SJSA1 (cell line): ENCODE results near the gene SBF2. TPM values are rescaled to one million over a fixed set of nuclear protein-coding genes. Genes with fewer than 3 reads are reported as not detected.

Source experiments
- DNase-seq, 2 experiments: peaks; one replicate each; pipeline ENCODE4 v3.0.0-alpha.2; 2015 to 2020; ENCODE audit warnings: low spot score in 2 of 2, low read depth in 1 of 2
- H3K27ac ChIP-seq: fragments of 250-450 bp; sonication (Bioruptor Pico); 2 replicates; pipeline ENCODE4 v1.5.1; 2020; ENCODE audit warnings: mild to moderate bottlenecking, moderate library complexity
- H3K27me3 ChIP-seq: fragments of 250-450 bp; sonication (Bioruptor Pico); replicated peaks from 2 replicates; pipeline ENCODE4 v1.5.1; 2020; ENCODE audit warnings: mild to moderate bottlenecking, moderate library complexity
- H3K36me3 ChIP-seq: fragments of 250-450 bp; sonication (Bioruptor Pico); 2 replicates; pipeline ENCODE4 v1.5.1; 2020; ENCODE audit warnings: mild to moderate bottlenecking
- H3K4me1 ChIP-seq: fragments of 250-450 bp; sonication (Bioruptor Pico); replicated peaks from 2 replicates; pipeline ENCODE4 v1.6.1; 2021; ENCODE audit warnings: mild to moderate bottlenecking
- H3K4me3 ChIP-seq: fragments of 250-450 bp; sonication (Bioruptor Pico); 2 replicates; pipeline ENCODE4 v1.5.1; 2020; ENCODE audit warnings: mild to moderate bottlenecking
- H3K9me3 ChIP-seq: fragments of 250-450 bp; sonication (Bioruptor Pico); replicated peaks from 2 replicates; pipeline ENCODE4 v1.5.1; 2020; ENCODE audit warnings: mild to moderate bottlenecking
- total RNA-seq: library from RNA; depleted of rRNA; stranded (reverse); fragments of >200 nt; shearing (Covaris generic); gene quantifications from 2 replicates; pipeline ENCODE4 v1.2.3, GENCODE V29; 2014

The SBF2 gene
- total RNA-seq, 1 experiment from 2014 or later, result 29.7 TPM

- H3K4me3 ChIP-seq, result no peak overlapping the region
- H3K36me3 ChIP-seq, result peaks cover 11% of the 10 kb centered on the region; the same call in 1 of the 2 replicates
- H3K27ac ChIP-seq, result peak overlapping the region; percentile 34
- no peaks in the 10 kb centered on the region for H3K27me3 ChIP-seq
- H3K4me1 ChIP-seq, result peaks cover 28% of the 10 kb centered on the region
- no peaks in the 10 kb centered on the region for H3K9me3 ChIP-seq
- peak; percentile 76 to 84 for DNase-seq
Measured at GRCh38 chr11:9774591-9775397, 519.2 kb downstream of the SBF2 start.

- H3K27me3 ChIP-seq, result no peaks in the 10 kb centered on the region
- DNase-seq, result no peak
- H3K4me3 ChIP-seq, result no peak overlapping the region
- no peaks in the 10 kb centered on the region for H3K9me3 ChIP-seq
- H3K36me3 ChIP-seq, result peaks cover 6% of the 10 kb centered on the region; the same call in 1 of the 2 replicates
- 0 out of 2 replicates have a peak overlapping the region, but pooled peaks have one; percentile 16 for H3K27ac ChIP-seq
- peaks cover 28% of the 10 kb centered on the region for H3K4me1 ChIP-seq
Measured at GRCh38 chr11:9774109-9774508, 519.9 kb downstream of the SBF2 start.

DNA sequence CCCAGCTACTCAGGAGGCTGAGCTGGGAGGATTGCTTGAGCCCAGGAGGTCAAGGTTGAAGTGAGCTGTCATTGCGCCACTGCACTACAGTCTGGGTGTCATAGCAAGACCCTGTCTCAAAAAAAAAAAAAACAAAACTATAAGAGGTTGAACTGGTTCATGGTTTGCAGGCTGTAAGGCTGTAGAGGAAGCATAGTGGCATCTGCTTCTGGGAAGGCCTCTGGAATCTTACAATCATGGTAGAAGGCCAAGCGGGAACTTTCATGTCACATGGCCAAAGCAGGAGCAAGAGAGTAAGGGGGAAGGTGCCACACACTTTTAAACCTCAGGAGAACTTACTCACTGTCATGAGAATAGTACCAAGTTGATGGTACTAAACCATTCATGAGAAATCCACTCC lies 520.5 kb downstream of the SBF2 start:
- Histone ChIP-seq H3K4me1 (peaks cover 28% of the 10 kb centered on the region), H3K9me3 (no peaks in the 10 kb centered on the region), H3K36me3 (0 out of 2 replicates have a peak, but pooled peaks cover 5% of the 10 kb centered on the region), H3K27me3 (no peaks in the 10 kb centered on the region), H3K4me3 (no peak overlapping the region), H3K27ac (no peak overlapping the region)
- no peak for DNase-seq

- Histone ChIP-seq H3K27me3 (no peaks in the 10 kb centered on the region), H3K4me1 (peaks cover 28% of the 10 kb centered on the region)
Measured at GRCh38 chr11:9772218-9772617, 521.8 kb downstream of the SBF2 start.

DNA sequence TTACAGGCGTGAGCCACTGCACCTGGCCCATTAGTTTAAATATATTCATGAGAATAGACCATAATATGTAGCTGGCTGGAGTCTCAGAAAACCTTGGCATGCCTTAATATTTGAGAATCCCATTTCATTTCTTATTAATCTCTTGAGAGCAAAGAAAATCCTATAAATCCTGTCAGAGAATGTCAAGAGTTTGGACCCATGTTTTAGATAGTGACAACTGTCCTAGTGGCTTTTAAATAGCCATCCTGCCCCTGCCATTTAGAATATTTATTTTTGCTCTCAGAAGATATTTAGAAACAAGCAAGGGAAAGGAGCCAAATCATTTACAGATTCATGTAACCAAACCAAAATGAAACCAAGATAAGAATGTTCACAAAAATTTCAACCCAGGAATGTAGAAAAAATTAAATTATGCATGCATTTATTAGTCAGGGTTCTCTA lies 522.9 kb downstream of the SBF2 start:
- Histone ChIP-seq H3K27ac (no peak overlapping the region), H3K4me1 (peaks cover 27% of the 10 kb centered on the region)
- no peak for DNase-seq

More at GRCh38 chr11:9772218-9772617, 521.8 kb downstream of the SBF2 start:
- Histone ChIP-seq H3K27ac (no peak overlapping the region), H3K36me3 (no peaks in the 10 kb centered on the region), H3K4me3 (no peak overlapping the region), H3K9me3 (no peaks in the 10 kb centered on the region)
- no peak for DNase-seq

GRCh38 chr11:9769621-9770020 lies 524.4 kb downstream of the SBF2 start:
- Histone ChIP-seq H3K4me3 (no peak overlapping the region), H3K9me3 (no peaks in the 10 kb centered on the region), H3K27ac (no peak overlapping the region), H3K36me3 (no peaks in the 10 kb centered on the region), H3K27me3 (no peaks in the 10 kb centered on the region), H3K4me1 (peaks cover 26% of the 10 kb centered on the region)
- no peak for DNase-seq

More for the DNA sequence above, 522.9 kb downstream of the SBF2 start:
- Histone ChIP-seq H3K36me3 (no peaks in the 10 kb centered on the region), H3K9me3 (no peaks in the 10 kb centered on the region), H3K4me3 (no peak overlapping the region), H3K27me3 (no peaks in the 10 kb centered on the region)

GRCh38 chr11:9765320-9766101 lies 528.5 kb downstream of the SBF2 start:
- Histone ChIP-seq H3K27ac (peak overlapping the region; percentile 52), H3K36me3 (no peaks in the 10 kb centered on the region), H3K9me3 (no peaks in the 10 kb centered on the region), H3K27me3 (no peaks in the 10 kb centered on the region), H3K4me1 (peaks cover 19% of the 10 kb centered on the region), H3K4me3 (no peak overlapping the region)
- DNase-seq, result peak; percentile 63 to 64

GRCh38 chr11:9763301-9763700 lies 530.7 kb downstream of the SBF2 start:
- no peak overlapping the region for H3K27ac ChIP-seq
- no peak for DNase-seq
- no peak overlapping the region for H3K4me3 ChIP-seq
- H3K27me3 ChIP-seq, result no peaks in the 10 kb centered on the region
- no peaks in the 10 kb centered on the region for H3K36me3 ChIP-seq
- H3K4me1 ChIP-seq, result peaks cover 41% of the 10 kb centered on the region
- H3K9me3 ChIP-seq, result no peaks in the 10 kb centered on the region

- H3K4me1 ChIP-seq, result peaks cover 49% of the 10 kb centered on the region
- no peaks in the 10 kb centered on the region for H3K36me3 ChIP-seq
- no peaks in the 10 kb centered on the region for H3K9me3 ChIP-seq
- H3K27ac ChIP-seq, result no peak overlapping the region
- DNase-seq, result no peak
- H3K27me3 ChIP-seq, result no peaks in the 10 kb centered on the region
- H3K4me3 ChIP-seq, result no peak overlapping the region
Measured at GRCh38 chr11:9762531-9762930, 531.5 kb downstream of the SBF2 start.

DNA sequence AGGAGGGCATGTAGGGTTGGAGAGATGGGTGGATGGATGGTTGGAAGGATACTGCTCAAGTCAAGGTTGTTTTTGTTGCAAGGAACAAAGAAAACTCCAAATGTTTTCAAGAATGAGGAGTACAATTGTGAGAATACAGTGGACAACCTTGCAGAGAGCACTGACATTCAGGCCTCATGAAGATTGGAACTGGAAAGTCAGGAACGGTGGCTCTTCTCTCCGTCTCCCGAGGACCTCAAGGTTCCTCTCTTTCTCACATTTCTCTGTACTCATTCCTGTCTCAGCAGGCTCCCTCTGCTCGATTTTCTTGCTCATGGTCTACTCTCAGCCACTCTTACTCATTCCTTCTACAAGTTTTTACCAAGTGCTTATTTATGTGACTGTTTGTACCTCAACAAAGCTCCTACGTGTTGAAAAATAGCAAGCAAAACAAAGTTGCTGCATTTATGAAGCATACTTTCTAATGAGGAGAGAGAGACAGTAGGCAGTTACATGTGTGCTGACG lies 532.5 kb downstream of the SBF2 start:
- H3K4me1 ChIP-seq, result peaks cover 59% of the 10 kb centered on the region
- H3K27ac ChIP-seq, result no peak overlapping the region
- DNase-seq, result no peak

GRCh38 chr11:9760193-9760575 lies 533.8 kb downstream of the SBF2 start:
- Histone ChIP-seq H3K4me1 (peaks cover 61% of the 10 kb centered on the region), H3K27ac (peak overlapping the region; percentile 53), H3K27me3 (no peaks in the 10 kb centered on the region), H3K9me3 (no peaks in the 10 kb centered on the region), H3K4me3 (no peak overlapping the region), H3K36me3 (no peaks in the 10 kb centered on the region)
- peak in 1 of 2 experiments; percentile 66 for DNase-seq

More for the DNA sequence above, 532.5 kb downstream of the SBF2 start:
- Histone ChIP-seq H3K36me3 (no peaks in the 10 kb centered on the region), H3K27me3 (no peaks in the 10 kb centered on the region), H3K9me3 (no peaks in the 10 kb centered on the region), H3K4me3 (no peak overlapping the region)

- DNase-seq, result peak; percentile 93 to 97
- H3K36me3 ChIP-seq, result no peaks in the 10 kb centered on the region
- H3K27me3 ChIP-seq, result no peaks in the 10 kb centered on the region
- no peaks in the 10 kb centered on the region for H3K9me3 ChIP-seq
- no peak overlapping the region for H3K4me3 ChIP-seq
- peaks cover 61% of the 10 kb centered on the region for H3K4me1 ChIP-seq
- peak overlapping the region; percentile 79 for H3K27ac ChIP-seq
Measured at GRCh38 chr11:9759519-9760192, 534.4 kb downstream of the SBF2 start.
